Spleen (tissue), 7 donors: Measurements from ENCODE around the gene TTC7B.
"Not testable (repeated sequence)": the region's sequence is repeated elsewhere in the genome, so short reads cannot be mapped to it uniquely, and the experiment has no call there.

ENCODE experiments used
- POLR2A ChIP-seq, 3 donors: fragments of 450-650 bp; IDR thresholded peaks; one replicate each; pipeline ENCODE4 v1.5.1; 2017; ENCODE audit warnings: antibody characterized with exemption in 3 of 3, mild to moderate bottlenecking in 1 of 3
- POLR2AphosphoS5 ChIP-seq, 3 donors: sonication (generic); formaldehyde crosslinking; IDR thresholded peaks; one replicate each; pipeline ENCODE4 v1.5.1; 2017; ENCODE audit warnings: antibody characterized with exemption in 3 of 3
- TF ChIP-seq, protein P1 (sequence below), 11 experiments: fragments of 200-600 bp in 7 of 11; fragments of 450-650 bp in 4 of 11; sonication (generic) in 4 of 11; IDR thresholded peaks in 8 of 11; conservative IDR thresholded peaks in 3 of 11; 1 replicate in 7 of 11; 2 replicates in 4 of 11; pipeline versions ENCODE4 v1.4.0 to v1.8.0; 2016 to 2021; ENCODE audit warnings: antibody characterized with exemption in 11 of 11, inconsistent platforms in 4 of 11, mild to moderate bottlenecking in 1 of 11
- donor health status: DM: no; HTN: no; CAD: no; lungs with moderate emphysema.
- donor health status: DM: no; HTN: no; CAD: no.
- donor health status: DM: no; HTN: no; CAD: no.

DNA sequence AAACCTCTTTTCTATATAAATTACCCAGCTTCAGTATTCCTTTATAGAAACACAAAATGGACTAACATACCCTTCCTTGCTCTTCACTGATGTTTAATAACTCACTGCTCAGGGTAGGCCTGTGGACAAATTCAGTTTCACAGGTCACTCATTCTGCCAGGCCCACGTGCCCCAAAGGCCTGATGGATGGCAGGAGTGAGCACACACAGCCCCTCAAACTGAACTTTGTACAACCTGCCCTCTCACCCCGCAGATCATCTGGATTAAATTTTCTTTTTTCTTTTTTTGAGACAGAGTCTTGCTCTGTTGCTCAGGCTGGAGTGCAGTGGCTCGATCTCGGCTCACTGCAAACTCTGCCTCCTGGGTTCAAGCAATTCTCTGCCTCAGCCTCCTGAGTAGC lies 24.4 kb upstream of the TTC7B start:
- TF ChIP-seq, protein P1, sequence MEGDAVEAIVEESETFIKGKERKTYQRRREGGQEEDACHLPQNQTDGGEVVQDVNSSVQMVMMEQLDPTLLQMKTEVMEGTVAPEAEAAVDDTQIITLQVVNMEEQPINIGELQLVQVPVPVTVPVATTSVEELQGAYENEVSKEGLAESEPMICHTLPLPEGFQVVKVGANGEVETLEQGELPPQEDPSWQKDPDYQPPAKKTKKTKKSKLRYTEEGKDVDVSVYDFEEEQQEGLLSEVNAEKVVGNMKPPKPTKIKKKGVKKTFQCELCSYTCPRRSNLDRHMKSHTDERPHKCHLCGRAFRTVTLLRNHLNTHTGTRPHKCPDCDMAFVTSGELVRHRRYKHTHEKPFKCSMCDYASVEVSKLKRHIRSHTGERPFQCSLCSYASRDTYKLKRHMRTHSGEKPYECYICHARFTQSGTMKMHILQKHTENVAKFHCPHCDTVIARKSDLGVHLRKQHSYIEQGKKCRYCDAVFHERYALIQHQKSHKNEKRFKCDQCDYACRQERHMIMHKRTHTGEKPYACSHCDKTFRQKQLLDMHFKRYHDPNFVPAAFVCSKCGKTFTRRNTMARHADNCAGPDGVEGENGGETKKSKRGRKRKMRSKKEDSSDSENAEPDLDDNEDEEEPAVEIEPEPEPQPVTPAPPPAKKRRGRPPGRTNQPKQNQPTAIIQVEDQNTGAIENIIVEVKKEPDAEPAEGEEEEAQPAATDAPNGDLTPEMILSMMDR (IDR thresholded peaks at IDR 0.05 in 8 of 11, conservative IDR thresholded peaks at IDR 0.05 in 3 of 11): not testable (repeated sequence)
- TF ChIP-seq POLR2A, POLR2AphosphoS5 (IDR thresholded peaks at IDR 0.05): not testable (repeated sequence)
